Pons (tissue), 1 donor: ENCODE measurements around the gene KCTD6.

Experiments
- DNase-seq: peaks from one replicate; pipeline ENCODE4 v3.0.0-alpha.2; 2016; ENCODE audit warnings: low spot score

The KCTD6 gene

GRCh38 chr3:58491506-58492402 is at the start of gene KCTD6:
Gene KCTD6, plus strand, starts transcription at chr3:58492096. Its CDS starts 6,660 bp downstream, at chr3:58498756.
- DNase-seq = peak; percentile 86

GRCh38 chr3:58452176-58452575 is 39.7 kb upstream of the KCTD6 start:
- no peak for DNase-seq

- no peak for DNase-seq
These were observed 32.7 kb upstream of the KCTD6 start for GRCh38 chr3:58459160-58459559.

- no peak for DNase-seq
These were observed 29.1 kb upstream of the KCTD6 start for GRCh38 chr3:58462829-58463180.

GRCh38 chr3:58463181-58463941 is 28.5 kb upstream of the KCTD6 start:
- peak; percentile 70 for DNase-seq

GRCh38 chr3:58463942-58464271 is 28.0 kb upstream of the KCTD6 start:
- DNase-seq = no peak

- no peak for DNase-seq
These were observed 27.0 kb upstream of the KCTD6 start for GRCh38 chr3:58464866-58465265.

GRCh38 chr3:58466899-58467563 is 24.9 kb upstream of the KCTD6 start:
- no peak for DNase-seq

GRCh38 chr3:58469096-58469495 is 22.8 kb upstream of the KCTD6 start:
- no peak for DNase-seq

GRCh38 chr3:58470363-58471024 is 21.4 kb upstream of the KCTD6 start:
- DNase-seq = no peak

GRCh38 chr3:58471025-58471887 is 20.6 kb upstream of the KCTD6 start:
- no peak for DNase-seq

- no peak for DNase-seq
These were observed 18.6 kb upstream of the KCTD6 start for GRCh38 chr3:58473275-58473674.

- peak; percentile 54 for DNase-seq
These were observed 17.5 kb upstream of the KCTD6 start for GRCh38 chr3:58474348-58474911.

GRCh38 chr3:58474967-58475578 is 16.8 kb upstream of the KCTD6 start:
- DNase-seq = no peak

GRCh38 chr3:58478781-58479180 is 13.1 kb upstream of the KCTD6 start:
- no peak for DNase-seq

- no peak for DNase-seq
These were observed 11.6 kb upstream of the KCTD6 start for GRCh38 chr3:58480309-58480708.

- DNase-seq = no peak
These were observed 8.8 kb upstream of the KCTD6 start for GRCh38 chr3:58482917-58483636.

- no peak for DNase-seq
These were observed 7.7 kb upstream of the KCTD6 start for GRCh38 chr3:58484045-58484721.

GRCh38 chr3:58484722-58485069 is 7.2 kb upstream of the KCTD6 start:
- no peak for DNase-seq
